SH-SY5Y (cell line): Measurements from ENCODE around the gene RNASE1.

Source experiments
- GATA2 ChIP-seq: IDR thresholded peaks from 2 replicates; pipeline ENCODE4 v1.6.1; 2011; ENCODE audit warnings: mild to moderate bottlenecking, low read depth, low read length
- GATA3 ChIP-seq: IDR thresholded peaks from 2 replicates; pipeline ENCODE4 v1.6.1; 2011; ENCODE audit warnings: low read depth, mild to moderate bottlenecking, low read length, moderate library complexity

- TF ChIP-seq GATA2 (no peak), GATA3 (no peak)
Observed at GRCh38 chr14:20807304-20808161, 4.9 kb upstream of the RNASE1 start.
